HK-2 (cell line): ENCODE measurements around the gene XPO6.
"Not testable (repeated sequence)": the region's sequence is repeated elsewhere in the genome, so short reads cannot be mapped to it uniquely, and the experiment has no call there.

ENCODE experiments used
- DNase-seq: peaks from one replicate; pipeline ENCODE4 v3.0.0-alpha.2; 2018; ENCODE audit not compliant: unreplicated experiment

XPO6 gene

GRCh38 chr16:28211758-28212531, at the start of gene XPO6:
TSS of gene XPO6 (minus strand) at chr16:28211965. CDS start at chr16:28211368, 597 bp downstream.
- peak; percentile 99 for DNase-seq

GRCh38 chr16:28260193-28260592, 48.4 kb upstream of the XPO6 start:
- DNase-seq = no peak

GRCh38 chr16:28259781-28260150, 48.0 kb upstream of the XPO6 start:
- no peak for DNase-seq

GRCh38 chr16:28259091-28259780, 47.5 kb upstream of the XPO6 start:
- DNase-seq = no peak

GRCh38 chr16:28258567-28258966, 46.8 kb upstream of the XPO6 start:
- DNase-seq = no peak

GRCh38 chr16:28257256-28257655, 45.5 kb upstream of the XPO6 start:
- DNase-seq = no peak

- DNase-seq = no peak
Measured at GRCh38 chr16:28255838-28256237, 44.1 kb upstream of the XPO6 start.

- no peak for DNase-seq
Measured at GRCh38 chr16:28254158-28254557, 42.4 kb upstream of the XPO6 start.

- DNase-seq = no peak
Measured at GRCh38 chr16:28250999-28251398, 39.2 kb upstream of the XPO6 start.

- DNase-seq = not testable (repeated sequence)
Measured at GRCh38 chr16:28249483-28249882, 37.7 kb upstream of the XPO6 start.

GRCh38 chr16:28241924-28242323, 30.2 kb upstream of the XPO6 start:
- no peak for DNase-seq

GRCh38 chr16:28237754-28238357, 26.1 kb upstream of the XPO6 start:
- no peak for DNase-seq

- DNase-seq = no peak
Measured at GRCh38 chr16:28231763-28232162, 20.0 kb upstream of the XPO6 start.

- not testable (repeated sequence) for DNase-seq
Measured at GRCh38 chr16:28223909-28224308, 12.1 kb upstream of the XPO6 start.

GRCh38 chr16:28219777-28220176, 8.0 kb upstream of the XPO6 start:
- DNase-seq = not testable (repeated sequence)

- no peak for DNase-seq
Measured at GRCh38 chr16:28219282-28219681, 7.5 kb upstream of the XPO6 start.

- peak; percentile 33 for DNase-seq
Measured at GRCh38 chr16:28218109-28218508, 6.3 kb upstream of the XPO6 start.

- DNase-seq = no peak
Measured at GRCh38 chr16:28217326-28217725, 5.6 kb upstream of the XPO6 start.

- DNase-seq = no peak
Measured at GRCh38 chr16:28213396-28213795, 1.6 kb upstream of the XPO6 start.

GRCh38 chr16:28212532-28212873, 738 bp upstream of the XPO6 start:
- DNase-seq = no peak

- peak; percentile 80 for DNase-seq
Measured at GRCh38 chr16:28210979-28211588, 681 bp downstream of the XPO6 start.

- no peak for DNase-seq
Measured at GRCh38 chr16:28210264-28210663, 1.5 kb downstream of the XPO6 start.

GRCh38 chr16:28208824-28209223, 2.9 kb downstream of the XPO6 start:
- DNase-seq = no peak
